Measurements from ENCODE around the gene TUSC2. TPM values are rescaled to one million over a fixed set of nuclear protein-coding genes. Genes with fewer than 3 reads are reported as not detected.

Gene TUSC2
- total and polyA plus RNA-seq, 2 experiments from 2014 or later, result 41.6 to 71.0 TPM

GRCh38 chr3:50322386-50323091 is 5.5 kb downstream of the TUSC2 start, which contains the start of gene HYAL2:
Gene HYAL2, minus strand, starts transcription at chr3:50322745. Its CDS starts 2,256 bp downstream, at chr3:50320489.
- TF ChIP-seq STAT1 (IDR thresholded peaks at IDR 0.05; ENCODE audit: unreplicated experiment) (no peak), POLR2AphosphoS5 (IDR thresholded peaks at IDR 0.05; ENCODE audit: low read depth) (peak; percentile 50), CTCF (conservative IDR thresholded peaks at IDR 0.05; ENCODE audit: low read depth in 2 of 2) (0 out of 4 replicates have a peak, but pooled peaks of 1 of the 2 experiments have one; percentile 3)
- peaks cover 8% of the 10 kb centered on the region for H3K36me3 ChIP-seq (ENCODE audit: insufficient read depth)
- Mint-ChIP-seq H3K4me1 (peaks cover 47% of the 10 kb centered on the region), H3K27me3 (ENCODE audit: insufficient read depth, low read depth, poor library complexity) (peaks cover 11% of the 10 kb centered on the region), H3K36me3 (ENCODE audit: low read depth) (peaks cover 42% of the 10 kb centered on the region), H3K27ac (peak within 1 kb of the TSS; percentile 99), H3K4me3 (peak within 1 kb of the TSS; percentile 86), H3K9me3 (no peaks in the 10 kb centered on the region)
- H4K20me1 ChIP-seq (replicated peaks; ENCODE audit: insufficient read depth), result peaks cover 11% of the 10 kb centered on the region; the same call in 1 of the 2 replicates
- peaks cover 23% of the 10 kb centered on the region; the same call in 1 of the 2 replicates for H3F3A ChIP-seq (replicated peaks; ENCODE audit: low read depth)
- H3K27ac ChIP-seq (ENCODE audit: low read depth), result peak within 1 kb of the TSS; percentile 100
- H2AFZ ChIP-seq, result peak within 1 kb of the TSS; percentile 93
- peak; percentile 77 for DNase-seq (ENCODE audit: low spot score)
- peak; percentile 35 for ATAC-seq
- H3K27me3 ChIP-seq (ENCODE audit: insufficient read depth), result no peaks in the 10 kb centered on the region
- no peaks in the 10 kb centered on the region for H3K9me2 ChIP-seq (ENCODE audit: insufficient read depth)
- peaks cover 35% of the 10 kb centered on the region for H3K79me2 ChIP-seq (replicated peaks; ENCODE audit: insufficient read depth)
- H3K4me1 ChIP-seq (ENCODE audit: insufficient read depth), result peaks cover 21% of the 10 kb centered on the region
- H3K4me3 ChIP-seq, result peak within 1 kb of the TSS; percentile 97
- H3K4me2 ChIP-seq, result peak within 1 kb of the TSS; percentile 99

- peak overlapping the region; percentile 97 for H3K4me3 ChIP-seq
- H3K36me3 ChIP-seq (ENCODE audit: insufficient read depth), result peaks cover 8% of the 10 kb centered on the region
- H3K4me1 ChIP-seq (ENCODE audit: insufficient read depth), result peaks cover 17% of the 10 kb centered on the region
- peak overlapping the region; percentile 90 for H2AFZ ChIP-seq
- Mint-ChIP-seq H3K4me1 (peaks cover 46% of the 10 kb centered on the region), H3K9me3 (no peaks in the 10 kb centered on the region), H3K27ac (peak overlapping the region; percentile 82; the same call in 1 of the 2 replicates), H3K4me3 (peak overlapping the region; percentile 86), H3K27me3 (ENCODE audit: insufficient read depth, low read depth, poor library complexity) (peaks cover 11% of the 10 kb centered on the region), H3K36me3 (ENCODE audit: low read depth) (peaks cover 47% of the 10 kb centered on the region)
- DNase-seq (ENCODE audit: low spot score) (no peak), ATAC-seq (peak; percentile 0; the same call in 1 of the 3 replicates)
- peak overlapping the region; percentile 99 for H3K4me2 ChIP-seq
- H3K27ac ChIP-seq (ENCODE audit: low read depth), result peak overlapping the region; percentile 88
- H3K9me2 ChIP-seq (ENCODE audit: insufficient read depth), result no peaks in the 10 kb centered on the region
- no peaks in the 10 kb centered on the region for H3K27me3 ChIP-seq (ENCODE audit: insufficient read depth)
- H3F3A ChIP-seq (replicated peaks; ENCODE audit: low read depth), result peaks cover 20% of the 10 kb centered on the region; the same call in 1 of the 2 replicates
- no peak for TF ChIP-seq ZNF331 (CRISPR knock-in tag; IDR thresholded peaks at IDR 0.05; ENCODE audit: low read depth)
- no peak for TF ChIP-seq NANOG (IDR thresholded peaks at IDR 0.05; ENCODE audit: borderline replicate concordance)
- TF ChIP-seq POLR2AphosphoS5 (IDR thresholded peaks at IDR 0.05; ENCODE audit: low read depth), result peak; percentile 57
- peaks cover 7% of the 10 kb centered on the region; the same call in 1 of the 2 replicates for H4K20me1 ChIP-seq (replicated peaks; ENCODE audit: insufficient read depth)
- H3K79me2 ChIP-seq (replicated peaks; ENCODE audit: insufficient read depth), result peaks cover 30% of the 10 kb centered on the region
Measured at GRCh38 chr3:50322115-50322385, 6.0 kb downstream of the TUSC2 start.

GRCh38 chr3:50321336-50322114 is 6.5 kb downstream of the TUSC2 start:
- H3K4me3 Mint-ChIP-seq, result peak overlapping the region; percentile 86
- Histone ChIP-seq H3K79me2 (replicated peaks; ENCODE audit: insufficient read depth) (peaks cover 26% of the 10 kb centered on the region), H3K27ac (ENCODE audit: low read depth) (peak overlapping the region; percentile 100), H3K27me3 (ENCODE audit: insufficient read depth) (no peaks in the 10 kb centered on the region), H4K20me1 (replicated peaks; ENCODE audit: insufficient read depth) (peaks cover 5% of the 10 kb centered on the region; the same call in 1 of the 2 replicates), H3K4me1 (ENCODE audit: insufficient read depth) (peaks cover 15% of the 10 kb centered on the region), H3F3A (replicated peaks; ENCODE audit: low read depth) (peaks cover 17% of the 10 kb centered on the region; the same call in 1 of the 2 replicates), H3K4me2 (peak overlapping the region; percentile 99), H3K36me3 (ENCODE audit: insufficient read depth) (peaks cover 8% of the 10 kb centered on the region), H3K9me2 (ENCODE audit: insufficient read depth) (no peaks in the 10 kb centered on the region), H3K4me3 (peak overlapping the region; percentile 97), H2AFZ (peak overlapping the region; percentile 93)
- H3K27me3 Mint-ChIP-seq (ENCODE audit: insufficient read depth, low read depth, poor library complexity), result peaks cover 11% of the 10 kb centered on the region
- DNase-seq (ENCODE audit: low spot score), result peak; percentile 96
- H3K36me3 Mint-ChIP-seq (ENCODE audit: low read depth), result peaks cover 50% of the 10 kb centered on the region
- H3K27ac Mint-ChIP-seq, result peak overlapping the region; percentile 99
- no peak for TF ChIP-seq CREB1 (CRISPR knock-in tag; IDR thresholded peaks at IDR 0.05; ENCODE audit: low read depth)
- TF ChIP-seq POLR2AphosphoS5 (IDR thresholded peaks at IDR 0.05; ENCODE audit: low read depth), result peak; percentile 72
- TF ChIP-seq CTCF (conservative IDR thresholded peaks at IDR 0.05; ENCODE audit: low read depth in 2 of 2), result peak; percentile 60 to 70
- TF ChIP-seq REST (IDR thresholded peaks at IDR 0.05; ENCODE audit: unreplicated experiment), result no peak
- H3K4me1 Mint-ChIP-seq, result peaks cover 43% of the 10 kb centered on the region
- peak; percentile 72 for ATAC-seq
- no peaks in the 10 kb centered on the region for H3K9me3 Mint-ChIP-seq

Data from GM23338 (cell line).